ENCODE data around the gene ANKRD11.

ANKRD11 gene

DNA sequence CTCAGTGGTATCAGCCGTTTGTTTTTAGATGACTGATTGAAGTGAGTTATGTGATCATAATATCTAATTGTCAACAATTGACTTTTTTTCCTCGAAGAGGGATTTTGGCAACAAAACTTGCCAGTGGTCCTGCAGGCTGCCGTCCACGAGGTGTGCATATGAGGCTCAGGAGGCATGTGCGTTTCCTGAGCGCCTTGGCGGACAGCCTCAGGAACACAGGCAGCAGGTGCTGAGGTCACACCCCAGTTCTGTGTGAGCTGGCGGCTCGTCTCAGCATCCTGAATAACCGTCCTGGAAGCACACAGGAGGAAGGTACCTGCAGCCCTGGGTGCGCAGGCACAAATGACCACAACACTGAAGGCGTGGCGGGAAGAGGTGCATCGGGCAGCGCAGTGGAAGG, 29.5 kb upstream of the ANKRD11 start:
- no peaks in the 10 kb centered on the region for H3K27me3 ChIP-seq (ENCODE audit: insufficient read depth, low read length, poor library complexity, severe bottlenecking)
- no peak overlapping the region for H3K4me3 ChIP-seq (ENCODE audit: low read length, poor library complexity, severe bottlenecking)
- no peak overlapping the region for H2AFZ ChIP-seq (ENCODE audit: low read length)
- no peaks in the 10 kb centered on the region for H3K9me2 ChIP-seq (replicated peaks; ENCODE audit: low read depth, low read length)
- no peaks in the 10 kb centered on the region for H3K4me1 ChIP-seq (ENCODE audit: insufficient read depth, low read length, poor library complexity, severe bottlenecking)
- H3K9ac ChIP-seq (ENCODE audit: low read depth, low read length, poor library complexity, severe bottlenecking), result no peak overlapping the region
- no peaks in the 10 kb centered on the region for H4K20me1 ChIP-seq (ENCODE audit: insufficient read depth, low read length, poor library complexity, severe bottlenecking)
- H3K36me3 ChIP-seq (ENCODE audit: insufficient read depth, low read length), result no peaks in the 10 kb centered on the region; the same call in 1 of the 2 replicates
- TF ChIP-seq, protein P1, sequence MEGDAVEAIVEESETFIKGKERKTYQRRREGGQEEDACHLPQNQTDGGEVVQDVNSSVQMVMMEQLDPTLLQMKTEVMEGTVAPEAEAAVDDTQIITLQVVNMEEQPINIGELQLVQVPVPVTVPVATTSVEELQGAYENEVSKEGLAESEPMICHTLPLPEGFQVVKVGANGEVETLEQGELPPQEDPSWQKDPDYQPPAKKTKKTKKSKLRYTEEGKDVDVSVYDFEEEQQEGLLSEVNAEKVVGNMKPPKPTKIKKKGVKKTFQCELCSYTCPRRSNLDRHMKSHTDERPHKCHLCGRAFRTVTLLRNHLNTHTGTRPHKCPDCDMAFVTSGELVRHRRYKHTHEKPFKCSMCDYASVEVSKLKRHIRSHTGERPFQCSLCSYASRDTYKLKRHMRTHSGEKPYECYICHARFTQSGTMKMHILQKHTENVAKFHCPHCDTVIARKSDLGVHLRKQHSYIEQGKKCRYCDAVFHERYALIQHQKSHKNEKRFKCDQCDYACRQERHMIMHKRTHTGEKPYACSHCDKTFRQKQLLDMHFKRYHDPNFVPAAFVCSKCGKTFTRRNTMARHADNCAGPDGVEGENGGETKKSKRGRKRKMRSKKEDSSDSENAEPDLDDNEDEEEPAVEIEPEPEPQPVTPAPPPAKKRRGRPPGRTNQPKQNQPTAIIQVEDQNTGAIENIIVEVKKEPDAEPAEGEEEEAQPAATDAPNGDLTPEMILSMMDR (conservative IDR thresholded peaks at IDR 0.05; ENCODE audit: low read length), result no peak
- TF ChIP-seq EZH2phosphoT487 (IDR thresholded peaks at IDR 0.05; ENCODE audit: borderline replicate concordance), result no peak
- H3K79me2 ChIP-seq (ENCODE audit: insufficient read depth, low read length), result no peaks in the 10 kb centered on the region
- no peak overlapping the region for H3K4me2 ChIP-seq (ENCODE audit: low read depth, low read length, poor library complexity, severe bottlenecking)
- H3F3A ChIP-seq (ENCODE audit: low read depth), result no peaks in the 10 kb centered on the region
- no peaks in the 10 kb centered on the region for H3K9me3 ChIP-seq (ENCODE audit: insufficient read depth, low read depth, low read length)

DNA sequence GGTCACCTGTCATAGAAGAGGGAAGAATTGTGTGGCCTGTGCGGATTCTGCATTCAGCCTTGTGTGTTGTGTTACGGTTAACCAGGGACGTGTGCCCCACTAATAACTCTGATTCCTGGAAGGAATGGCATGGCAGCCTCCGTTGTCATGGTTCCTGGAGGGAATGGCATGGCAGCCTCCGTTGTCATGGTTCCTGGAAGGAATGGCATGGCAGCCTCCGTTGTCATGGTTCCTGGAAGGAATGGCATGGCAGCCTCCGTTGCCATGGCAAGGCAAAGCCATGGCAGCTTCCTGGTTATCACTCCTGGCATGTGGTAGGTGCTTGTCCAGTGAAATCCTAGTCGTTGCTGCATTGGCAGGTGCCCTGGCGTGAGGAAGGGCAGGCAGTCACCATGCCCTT, 26.8 kb upstream of the ANKRD11 start:
- Histone ChIP-seq H3K4me3 (ENCODE audit: low read length, poor library complexity, severe bottlenecking) (no peak overlapping the region), H3K36me3 (ENCODE audit: insufficient read depth, low read length) (no peaks in the 10 kb centered on the region; the same call in 1 of the 2 replicates), H3K79me2 (ENCODE audit: insufficient read depth, low read length) (no peaks in the 10 kb centered on the region)

DNA sequence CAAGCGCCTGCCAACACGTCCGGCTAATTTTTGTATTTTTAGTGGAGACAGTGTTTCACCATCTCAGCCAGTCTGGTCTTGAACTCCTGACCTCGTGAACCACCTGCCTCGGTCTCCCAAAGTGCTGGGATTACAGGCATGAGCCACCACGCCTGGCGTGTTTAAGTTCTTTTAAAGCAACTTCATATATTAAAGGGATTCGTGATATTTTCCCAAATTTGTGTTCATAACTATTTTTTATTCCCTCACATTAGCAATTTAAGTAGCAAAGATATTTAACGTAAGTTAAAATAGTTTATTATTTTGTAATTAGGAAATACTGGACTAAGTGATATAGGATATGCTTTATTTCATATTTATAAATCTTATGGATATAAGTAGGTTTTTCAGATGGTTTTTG, 22.1 kb upstream of the ANKRD11 start:
- Histone ChIP-seq H3K4me2 (ENCODE audit: low read depth, low read length, poor library complexity, severe bottlenecking) (no peak overlapping the region), H3F3A (ENCODE audit: low read depth) (no peaks in the 10 kb centered on the region), H2AFZ (ENCODE audit: low read length) (no peak overlapping the region), H4K20me1 (ENCODE audit: insufficient read depth, low read length, poor library complexity, severe bottlenecking) (peaks cover 6% of the 10 kb centered on the region), H3K36me3 (ENCODE audit: insufficient read depth, low read length) (no peaks in the 10 kb centered on the region), H3K79me2 (ENCODE audit: insufficient read depth, low read length) (peaks cover 28% of the 10 kb centered on the region), H3K4me1 (ENCODE audit: insufficient read depth, low read length, poor library complexity, severe bottlenecking) (no peaks in the 10 kb centered on the region), H3K9me2 (replicated peaks; ENCODE audit: low read depth, low read length) (no peaks in the 10 kb centered on the region), H3K27me3 (ENCODE audit: insufficient read depth, low read length, poor library complexity, severe bottlenecking) (no peaks in the 10 kb centered on the region), H3K9me3 (ENCODE audit: insufficient read depth, low read depth, low read length) (no peaks in the 10 kb centered on the region), H3K4me3 (ENCODE audit: low read length, poor library complexity, severe bottlenecking) (no peak overlapping the region), H3K9ac (ENCODE audit: low read depth, low read length, poor library complexity, severe bottlenecking) (no peak overlapping the region)
- TF ChIP-seq EZH2phosphoT487 (IDR thresholded peaks at IDR 0.05; ENCODE audit: borderline replicate concordance), result no peak
- TF ChIP-seq, protein P1 (conservative IDR thresholded peaks at IDR 0.05; ENCODE audit: low read length), result no peak

More for the DNA sequence above, 26.8 kb upstream of the ANKRD11 start:
- no peaks in the 10 kb centered on the region for H3K9me2 ChIP-seq (replicated peaks; ENCODE audit: low read depth, low read length)
- H2AFZ ChIP-seq (ENCODE audit: low read length), result no peak overlapping the region
- H3K4me1 ChIP-seq (ENCODE audit: insufficient read depth, low read length, poor library complexity, severe bottlenecking), result no peaks in the 10 kb centered on the region
- no peaks in the 10 kb centered on the region for H3F3A ChIP-seq (ENCODE audit: low read depth)
- no peak for TF ChIP-seq EZH2phosphoT487 (IDR thresholded peaks at IDR 0.05; ENCODE audit: borderline replicate concordance)
- TF ChIP-seq, protein P1 (conservative IDR thresholded peaks at IDR 0.05; ENCODE audit: low read length), result no peak
- no peaks in the 10 kb centered on the region for H3K9me3 ChIP-seq (ENCODE audit: insufficient read depth, low read depth, low read length)
- H3K27me3 ChIP-seq (ENCODE audit: insufficient read depth, low read length, poor library complexity, severe bottlenecking), result no peaks in the 10 kb centered on the region
- H3K9ac ChIP-seq (ENCODE audit: low read depth, low read length, poor library complexity, severe bottlenecking), result no peak overlapping the region
- H4K20me1 ChIP-seq (ENCODE audit: insufficient read depth, low read length, poor library complexity, severe bottlenecking), result no peaks in the 10 kb centered on the region
- H3K4me2 ChIP-seq (ENCODE audit: low read depth, low read length, poor library complexity, severe bottlenecking), result no peak overlapping the region

All from Loucy (cell line).